ENCODE data around the gene EPHA7. TPM values are rescaled to one million over a fixed set of nuclear protein-coding genes. Genes with fewer than 3 reads are reported as not detected.

EPHA7 gene
- polyA plus RNA-seq, 1 donor (not counting 4 experiments of a cell fraction or from before 2014, with no cell fraction given) = not detected

DNA sequence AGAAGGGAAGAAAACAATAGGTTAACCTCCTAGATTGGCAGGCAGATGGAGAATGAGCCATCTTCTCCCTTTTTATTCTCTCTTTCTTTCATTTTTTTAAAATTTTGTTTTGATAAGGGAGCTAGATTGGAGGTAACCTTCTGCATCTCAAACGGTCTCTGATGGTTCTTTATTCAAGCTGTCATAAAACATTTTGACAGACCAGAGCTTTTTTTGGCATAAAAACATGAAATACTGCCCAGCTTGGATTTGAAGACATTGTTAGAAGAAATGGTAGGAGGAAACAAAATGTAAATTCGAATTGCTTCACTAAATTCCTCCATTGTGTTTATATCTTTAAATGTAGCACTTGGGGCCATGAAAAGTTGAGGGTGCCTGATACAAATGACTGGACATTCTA, 158.5 kb downstream of the EPHA7 start:
- no peaks in the 10 kb centered on the region for H3K27me3 ChIP-seq (ENCODE audit: control insufficient read depth, extremely low read depth, insufficient read depth, low read length)
- H3K4me2 ChIP-seq (ENCODE audit: control insufficient read depth, extremely low read depth, insufficient read depth, low read depth, low read length) = no peak overlapping the region
- FAIRE-seq = no peak
- no peaks in the 10 kb centered on the region for H4K20me1 ChIP-seq (ENCODE audit: control insufficient read depth, extremely low read depth, insufficient read depth, low read length)
- TF ChIP-seq EZH2 (IDR thresholded peaks at IDR 0.05; ENCODE audit: low read length) = no peak
- TF ChIP-seq, protein P1, sequence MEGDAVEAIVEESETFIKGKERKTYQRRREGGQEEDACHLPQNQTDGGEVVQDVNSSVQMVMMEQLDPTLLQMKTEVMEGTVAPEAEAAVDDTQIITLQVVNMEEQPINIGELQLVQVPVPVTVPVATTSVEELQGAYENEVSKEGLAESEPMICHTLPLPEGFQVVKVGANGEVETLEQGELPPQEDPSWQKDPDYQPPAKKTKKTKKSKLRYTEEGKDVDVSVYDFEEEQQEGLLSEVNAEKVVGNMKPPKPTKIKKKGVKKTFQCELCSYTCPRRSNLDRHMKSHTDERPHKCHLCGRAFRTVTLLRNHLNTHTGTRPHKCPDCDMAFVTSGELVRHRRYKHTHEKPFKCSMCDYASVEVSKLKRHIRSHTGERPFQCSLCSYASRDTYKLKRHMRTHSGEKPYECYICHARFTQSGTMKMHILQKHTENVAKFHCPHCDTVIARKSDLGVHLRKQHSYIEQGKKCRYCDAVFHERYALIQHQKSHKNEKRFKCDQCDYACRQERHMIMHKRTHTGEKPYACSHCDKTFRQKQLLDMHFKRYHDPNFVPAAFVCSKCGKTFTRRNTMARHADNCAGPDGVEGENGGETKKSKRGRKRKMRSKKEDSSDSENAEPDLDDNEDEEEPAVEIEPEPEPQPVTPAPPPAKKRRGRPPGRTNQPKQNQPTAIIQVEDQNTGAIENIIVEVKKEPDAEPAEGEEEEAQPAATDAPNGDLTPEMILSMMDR (optimal IDR thresholded peaks at IDR 0.05 in 1 of 3, IDR thresholded peaks at IDR 0.05 in 1 of 3, conservative IDR thresholded peaks at IDR 0.05 in 1 of 3; ENCODE audit: extremely low read depth in 1 of 3, insufficient read depth in 2 of 3, low read length in 3 of 3) = no peak
- H3K36me3 ChIP-seq (ENCODE audit: control insufficient read depth in 2 of 2, extremely low read depth in 1 of 2, insufficient read depth in 2 of 2, low read length in 2 of 2) = no peaks in the 10 kb centered on the region
- dilution Hi-C loops (cut with MboI; ENCODE audit: extremely low pct_ligation_motif_present, low sequenced_read_pairs) = no loop called here
- H3K4me1 ChIP-seq (ENCODE audit: control insufficient read depth, extremely low read depth, insufficient read depth, low read length) = no peaks in the 10 kb centered on the region
- no peaks in the 10 kb centered on the region for H3K9me1 ChIP-seq (ENCODE audit: control insufficient read depth, extremely low read depth, insufficient read depth, low read length)
- no peak overlapping the region for H2AFZ ChIP-seq (ENCODE audit: control insufficient read depth, low read length)
- no peak overlapping the region for H3K4me3 ChIP-seq (ENCODE audit: control insufficient read depth in 2 of 3, extremely low read depth in 1 of 3, insufficient read depth in 2 of 3, low read depth in 1 of 3, low read length in 3 of 3)
- H3K79me2 ChIP-seq (ENCODE audit: control insufficient read depth, insufficient read depth, low read length) = no peaks in the 10 kb centered on the region
- no peak overlapping the region for H3K27ac ChIP-seq (ENCODE audit: control insufficient read depth, insufficient read depth, low read length)
- DNase-seq (ENCODE audit: low read depth, low spot score) = no peak
- H3K9ac ChIP-seq (ENCODE audit: control insufficient read depth, extremely low read depth, insufficient read depth, low read length) = no peak overlapping the region
- no peaks in the 10 kb centered on the region for H3K9me3 ChIP-seq (ENCODE audit: control insufficient read depth, low read depth, low read length)

GRCh38 chr6:93259332-93259731, 160.0 kb downstream of the EPHA7 start:
- Histone ChIP-seq H4K20me1 (ENCODE audit: control insufficient read depth, extremely low read depth, insufficient read depth, low read length) (no peaks in the 10 kb centered on the region), H3K27me3 (ENCODE audit: control insufficient read depth, extremely low read depth, insufficient read depth, low read length) (no peaks in the 10 kb centered on the region), H3K4me2 (ENCODE audit: control insufficient read depth, extremely low read depth, insufficient read depth, low read depth, low read length) (no peak overlapping the region), H3K9ac (ENCODE audit: control insufficient read depth, extremely low read depth, insufficient read depth, low read length) (no peak overlapping the region), H3K4me3 (ENCODE audit: control insufficient read depth in 2 of 3, extremely low read depth in 1 of 3, insufficient read depth in 2 of 3, low read depth in 1 of 3, low read length in 3 of 3) (no peak overlapping the region), H3K27ac (ENCODE audit: control insufficient read depth, insufficient read depth, low read length) (no peak overlapping the region), H2AFZ (ENCODE audit: control insufficient read depth, low read length) (no peak overlapping the region), H3K79me2 (ENCODE audit: control insufficient read depth, insufficient read depth, low read length) (no peaks in the 10 kb centered on the region), H3K4me1 (ENCODE audit: control insufficient read depth, extremely low read depth, insufficient read depth, low read length) (no peaks in the 10 kb centered on the region), H3K9me3 (ENCODE audit: control insufficient read depth, low read depth, low read length) (no peaks in the 10 kb centered on the region), H3K36me3 (ENCODE audit: control insufficient read depth in 2 of 2, extremely low read depth in 1 of 2, insufficient read depth in 2 of 2, low read length in 2 of 2) (no peaks in the 10 kb centered on the region), H3K9me1 (ENCODE audit: control insufficient read depth, extremely low read depth, insufficient read depth, low read length) (no peaks in the 10 kb centered on the region)
- TF ChIP-seq, protein P1 (optimal IDR thresholded peaks at IDR 0.05 in 1 of 3, IDR thresholded peaks at IDR 0.05 in 1 of 3, conservative IDR thresholded peaks at IDR 0.05 in 1 of 3; ENCODE audit: extremely low read depth in 1 of 3, insufficient read depth in 2 of 3, low read length in 3 of 3) = no peak
- no peak for TF ChIP-seq EZH2 (IDR thresholded peaks at IDR 0.05; ENCODE audit: low read length)
- DNase-seq (ENCODE audit: low read depth, low spot score) (no peak), FAIRE-seq (no peak)
- dilution Hi-C loops (cut with MboI; ENCODE audit: extremely low pct_ligation_motif_present, low sequenced_read_pairs) = no loop called here

Measured in keratinocyte (primary cell).